ENCODE data around the gene NR2F2.
A peak's percentile ranks its signal among the peaks of the same experiment; 100 is the strongest.

The NR2F2 gene

GRCh38 chr15:96330450-96331143 is at the start of gene NR2F2:
Gene NR2F2 (plus strand): TSS chr15:96330700. CDS start chr15:96332106, 1,406 bp downstream.
- Histone ChIP-seq H3K27ac (peak within 1 kb of the TSS in 20 of 21 experiments; percentile 58 to 95 (median 84)), H3K4me3 (peak within 1 kb of the TSS; percentile 44 to 62 (median 52))

- Histone ChIP-seq H3K27ac (no peak overlapping the region), H3K4me3 (no peak overlapping the region)
Measured at GRCh38 chr15:96285305-96285704, 45.2 kb upstream of the NR2F2 start.

GRCh38 chr15:96285729-96286254 is 44.7 kb upstream of the NR2F2 start:
- no peak overlapping the region for H3K27ac ChIP-seq
- H3K4me3 ChIP-seq = no peak overlapping the region

GRCh38 chr15:96290679-96291078 is 39.8 kb upstream of the NR2F2 start:
- H3K4me3 ChIP-seq = no peak overlapping the region
- no peak overlapping the region for H3K27ac ChIP-seq

- Histone ChIP-seq H3K4me3 (no peak overlapping the region), H3K27ac (no peak overlapping the region)
Measured at GRCh38 chr15:96292635-96293034, 37.9 kb upstream of the NR2F2 start.

- Histone ChIP-seq H3K27ac (no peak overlapping the region), H3K4me3 (no peak overlapping the region)
Measured at GRCh38 chr15:96293441-96293840, 37.1 kb upstream of the NR2F2 start.

GRCh38 chr15:96294766-96295165 is 35.7 kb upstream of the NR2F2 start:
- Histone ChIP-seq H3K27ac (no peak overlapping the region), H3K4me3 (no peak overlapping the region)

- Histone ChIP-seq H3K4me3 (no peak overlapping the region), H3K27ac (no peak overlapping the region)
Measured at GRCh38 chr15:96296264-96296663, 34.2 kb upstream of the NR2F2 start.

- Histone ChIP-seq H3K27ac (no peak overlapping the region), H3K4me3 (no peak overlapping the region)
Measured at GRCh38 chr15:96297783-96298182, 32.7 kb upstream of the NR2F2 start.

GRCh38 chr15:96298217-96298616 is 32.3 kb upstream of the NR2F2 start:
- no peak overlapping the region for H3K4me3 ChIP-seq
- H3K27ac ChIP-seq = no peak overlapping the region

- Histone ChIP-seq H3K27ac (no peak overlapping the region), H3K4me3 (no peak overlapping the region)
Measured at GRCh38 chr15:96300836-96301235, 29.7 kb upstream of the NR2F2 start.

- Histone ChIP-seq H3K27ac (no peak overlapping the region), H3K4me3 (no peak overlapping the region)
Measured at GRCh38 chr15:96303503-96304056, 26.9 kb upstream of the NR2F2 start.

GRCh38 chr15:96304839-96305238 is 25.7 kb upstream of the NR2F2 start:
- no peak overlapping the region for H3K4me3 ChIP-seq
- H3K27ac ChIP-seq = no peak overlapping the region

GRCh38 chr15:96306321-96306720 is 24.2 kb upstream of the NR2F2 start:
- H3K27ac ChIP-seq = no peak overlapping the region

GRCh38 chr15:96307856-96308394 is 22.6 kb upstream of the NR2F2 start:
- Histone ChIP-seq H3K4me3 (no peak overlapping the region), H3K27ac (no peak overlapping the region)

More at GRCh38 chr15:96306321-96306720, 24.2 kb upstream of the NR2F2 start:
- no peak overlapping the region for H3K4me3 ChIP-seq

GRCh38 chr15:96309143-96309660 is 21.3 kb upstream of the NR2F2 start:
- Histone ChIP-seq H3K27ac (no peak overlapping the region), H3K4me3 (no peak overlapping the region)

- H3K27ac ChIP-seq = no peak overlapping the region
Measured at GRCh38 chr15:96311256-96311955, 19.1 kb upstream of the NR2F2 start.

GRCh38 chr15:96311956-96312294 is 18.6 kb upstream of the NR2F2 start:
- Histone ChIP-seq H3K4me3 (no peak overlapping the region), H3K27ac (no peak overlapping the region)

More at GRCh38 chr15:96311256-96311955, 19.1 kb upstream of the NR2F2 start:
- no peak overlapping the region for H3K4me3 ChIP-seq

- no peak overlapping the region for H3K27ac ChIP-seq
- no peak overlapping the region for H3K4me3 ChIP-seq
Measured at GRCh38 chr15:96312641-96313335, 17.7 kb upstream of the NR2F2 start.

- H3K27ac ChIP-seq = no peak overlapping the region
- no peak overlapping the region for H3K4me3 ChIP-seq
Measured at GRCh38 chr15:96314518-96314917, 16.0 kb upstream of the NR2F2 start.

All from skin epidermis (tissue), 12 donors.